Measurements from ENCODE around the gene CYP4B1.

- TF ChIP-seq CTCF (conservative IDR thresholded peaks at IDR 0.05 in 1 of 2, IDR thresholded peaks at IDR 0.05 in 1 of 2; ENCODE audit: low read depth in 1 of 2, low read length in 2 of 2), result no peak
- no peak for TF ChIP-seq EZH2 (IDR thresholded peaks at IDR 0.05; ENCODE audit: low read length, missing control alignments)
Observed at GRCh38 chr1:46757247-46757955, 41.4 kb upstream of the CYP4B1 start.
